Measurements from ENCODE around the gene PHLDB3.

DNA sequence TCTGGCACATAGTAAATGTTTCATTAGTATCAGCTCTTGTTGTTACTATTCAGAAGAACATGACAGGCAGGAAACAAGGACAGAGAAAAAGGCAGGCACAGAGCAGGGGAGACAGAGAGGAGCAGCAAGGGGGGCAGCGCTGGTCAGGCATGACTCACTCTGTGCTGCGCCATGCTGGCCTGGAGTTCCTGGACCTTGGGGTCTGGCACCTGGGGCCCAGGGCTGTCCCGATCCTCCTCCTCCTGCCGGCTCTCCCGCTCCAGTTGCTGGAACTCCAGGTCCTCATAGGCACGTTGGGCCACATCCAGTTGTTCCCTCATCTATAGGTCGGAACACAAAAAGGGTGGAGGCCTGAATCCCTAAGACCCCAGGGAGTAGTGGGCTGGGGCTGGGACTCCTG, 7.6 kb downstream of the PHLDB3 start:
- TF ChIP-seq, protein P1, sequence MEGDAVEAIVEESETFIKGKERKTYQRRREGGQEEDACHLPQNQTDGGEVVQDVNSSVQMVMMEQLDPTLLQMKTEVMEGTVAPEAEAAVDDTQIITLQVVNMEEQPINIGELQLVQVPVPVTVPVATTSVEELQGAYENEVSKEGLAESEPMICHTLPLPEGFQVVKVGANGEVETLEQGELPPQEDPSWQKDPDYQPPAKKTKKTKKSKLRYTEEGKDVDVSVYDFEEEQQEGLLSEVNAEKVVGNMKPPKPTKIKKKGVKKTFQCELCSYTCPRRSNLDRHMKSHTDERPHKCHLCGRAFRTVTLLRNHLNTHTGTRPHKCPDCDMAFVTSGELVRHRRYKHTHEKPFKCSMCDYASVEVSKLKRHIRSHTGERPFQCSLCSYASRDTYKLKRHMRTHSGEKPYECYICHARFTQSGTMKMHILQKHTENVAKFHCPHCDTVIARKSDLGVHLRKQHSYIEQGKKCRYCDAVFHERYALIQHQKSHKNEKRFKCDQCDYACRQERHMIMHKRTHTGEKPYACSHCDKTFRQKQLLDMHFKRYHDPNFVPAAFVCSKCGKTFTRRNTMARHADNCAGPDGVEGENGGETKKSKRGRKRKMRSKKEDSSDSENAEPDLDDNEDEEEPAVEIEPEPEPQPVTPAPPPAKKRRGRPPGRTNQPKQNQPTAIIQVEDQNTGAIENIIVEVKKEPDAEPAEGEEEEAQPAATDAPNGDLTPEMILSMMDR (IDR thresholded peaks at IDR 0.05) = no peak
- TF ChIP-seq EP300 (IDR thresholded peaks at IDR 0.05) = no peak
